GM18868 (cell line): ENCODE results near the gene MRAP2.

Source experiments
- ATAC-seq: cut with Tn5 transposase; IDR thresholded peaks from one replicate; pipeline ENCODE4 v1.9.1; 2021; ENCODE audit warnings: mild to moderate bottlenecking, moderate library complexity; ENCODE audit not compliant: unreplicated experiment

Gene MRAP2

GRCh38 chr6:84033523-84034451 is at the start of gene MRAP2:
Gene MRAP2 (plus strand): TSS chr6:84033772. CDS start chr6:84055319, 21,547 bp downstream.
- ATAC-seq, result peak; percentile 71

- no peak for ATAC-seq
These were observed 49.2 kb upstream of the MRAP2 start for GRCh38 chr6:83984411-83984810.

GRCh38 chr6:83985308-83985713 is 48.3 kb upstream of the MRAP2 start:
- ATAC-seq, result no peak

GRCh38 chr6:83985715-83986114 is 47.9 kb upstream of the MRAP2 start:
- no peak for ATAC-seq

- no peak for ATAC-seq
These were observed 35.5 kb upstream of the MRAP2 start for GRCh38 chr6:83998021-83998584.

GRCh38 chr6:84001119-84001518 is 32.5 kb upstream of the MRAP2 start:
- no peak for ATAC-seq

GRCh38 chr6:84002226-84002625 is 31.3 kb upstream of the MRAP2 start:
- ATAC-seq, result no peak

GRCh38 chr6:84003131-84003530 is 30.4 kb upstream of the MRAP2 start:
- no peak for ATAC-seq

- no peak for ATAC-seq
These were observed 29.9 kb upstream of the MRAP2 start for GRCh38 chr6:84003654-84004053.

GRCh38 chr6:84007871-84008270 is 25.7 kb upstream of the MRAP2 start:
- ATAC-seq, result no peak

- ATAC-seq, result no peak
These were observed 20.2 kb upstream of the MRAP2 start for GRCh38 chr6:84013354-84013753.

GRCh38 chr6:84013931-84014330 is 19.6 kb upstream of the MRAP2 start:
- no peak for ATAC-seq

- no peak for ATAC-seq
These were observed 17.5 kb upstream of the MRAP2 start for GRCh38 chr6:84016029-84016428.

- ATAC-seq, result peak; percentile 60
These were observed 15.7 kb upstream of the MRAP2 start for GRCh38 chr6:84017709-84018452.

GRCh38 chr6:84018453-84019061 is 15.0 kb upstream of the MRAP2 start:
- ATAC-seq, result no peak

- ATAC-seq, result no peak
These were observed 14.3 kb upstream of the MRAP2 start for GRCh38 chr6:84019141-84019841.

- ATAC-seq, result no peak
These were observed 13.7 kb upstream of the MRAP2 start for GRCh38 chr6:84019842-84020211.

- no peak for ATAC-seq
These were observed 11.9 kb upstream of the MRAP2 start for GRCh38 chr6:84021625-84022024.

- no peak for ATAC-seq
These were observed 6.8 kb upstream of the MRAP2 start for GRCh38 chr6:84026721-84027164.

- ATAC-seq, result no peak
These were observed 6.0 kb upstream of the MRAP2 start for GRCh38 chr6:84027340-84028181.
